Endometrial microvascular endothelial cells (primary cell): ENCODE data around the gene BEAN1. TPM values are rescaled to one million over a fixed set of nuclear protein-coding genes. Genes with fewer than 3 reads are reported as not detected.
"Not testable (repeated sequence)": the region's sequence is repeated elsewhere in the genome, so short reads cannot be mapped to it uniquely, and the experiment has no call there.

Source experiments
- in situ Hi-C: cut with HindIII; loops from 2 replicates; pipeline ENCODE4 v1.10.0; 2017; ENCODE audit warnings: low sequenced_read_pairs, low pct_unique_long_range_greater_than_20kb; ENCODE audit errors: inconsistent ontology term
- total RNA-seq: library from RNA; depleted of rRNA; stranded (reverse); fragments of >200 nt; gene quantifications from one replicate; pipeline ENCODE4 v1.2.3, GENCODE V29; 2015; ENCODE audit errors: inconsistent ontology term

BEAN1 gene
- total RNA-seq, 1 donor from 2014 or later: not detected

DNA sequence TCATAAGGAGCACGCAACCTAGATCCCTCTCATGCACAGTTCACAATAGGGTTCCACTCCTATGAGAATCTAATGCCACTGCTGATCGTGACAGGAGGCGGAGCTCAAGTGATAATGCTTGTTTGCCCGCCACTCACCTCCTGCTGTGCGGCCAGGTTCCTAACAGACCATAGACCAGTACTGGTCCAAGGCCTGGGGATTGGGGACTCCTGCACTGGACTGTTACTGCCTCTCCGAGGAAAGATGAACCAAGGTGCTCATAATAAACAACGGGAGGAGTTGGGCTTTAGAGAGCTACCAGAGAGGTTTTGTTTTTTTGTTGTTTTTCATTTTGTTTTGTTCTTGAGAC lies 64.6 kb downstream of the BEAN1 start:
- in situ Hi-C loops: no loop called here

DNA sequence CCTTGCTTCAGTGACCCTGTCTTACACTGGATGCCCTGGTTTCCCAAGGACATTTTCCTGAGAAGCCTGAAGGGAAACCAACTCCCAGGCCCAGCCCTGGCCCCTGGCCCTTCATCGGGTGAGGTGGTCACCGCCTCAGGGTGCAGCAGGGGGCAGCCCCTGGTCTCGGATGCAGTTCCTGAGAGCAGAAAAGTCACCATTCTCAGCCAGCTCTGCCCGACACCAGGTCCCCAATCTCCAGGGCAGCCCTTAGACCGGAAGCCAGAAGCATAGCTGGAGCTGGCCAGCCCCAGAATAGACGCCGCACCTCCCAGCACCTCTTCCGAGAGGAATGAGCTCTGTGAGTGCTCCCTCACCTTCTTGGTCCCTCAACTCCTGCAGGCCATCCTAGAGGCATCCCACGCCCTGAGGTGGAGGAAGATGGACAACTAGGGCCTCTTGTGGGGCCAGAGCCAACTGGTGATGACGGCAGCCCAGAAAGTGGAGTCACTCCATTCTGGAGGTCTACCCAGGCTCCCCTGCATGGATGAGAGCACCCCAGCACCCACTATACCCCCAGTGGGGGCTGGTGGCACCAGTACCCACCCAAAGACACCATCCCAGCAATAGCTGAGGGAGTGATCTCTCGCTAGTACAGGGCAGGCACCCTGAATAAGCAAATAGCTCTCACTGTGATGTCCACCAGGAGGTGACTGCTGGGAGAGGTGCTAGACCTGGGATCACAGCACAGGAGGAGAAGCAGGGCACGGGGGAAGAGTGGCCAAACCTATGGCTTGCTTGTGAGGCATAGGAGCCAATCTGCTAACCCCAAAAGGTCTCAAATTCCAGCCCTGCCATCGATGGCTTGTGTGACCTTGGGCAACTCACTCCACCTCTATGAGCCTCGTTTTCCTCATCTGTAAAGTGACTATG lies 66.7 kb downstream of the BEAN1 start:
- in situ Hi-C loops: no loop called here

DNA sequence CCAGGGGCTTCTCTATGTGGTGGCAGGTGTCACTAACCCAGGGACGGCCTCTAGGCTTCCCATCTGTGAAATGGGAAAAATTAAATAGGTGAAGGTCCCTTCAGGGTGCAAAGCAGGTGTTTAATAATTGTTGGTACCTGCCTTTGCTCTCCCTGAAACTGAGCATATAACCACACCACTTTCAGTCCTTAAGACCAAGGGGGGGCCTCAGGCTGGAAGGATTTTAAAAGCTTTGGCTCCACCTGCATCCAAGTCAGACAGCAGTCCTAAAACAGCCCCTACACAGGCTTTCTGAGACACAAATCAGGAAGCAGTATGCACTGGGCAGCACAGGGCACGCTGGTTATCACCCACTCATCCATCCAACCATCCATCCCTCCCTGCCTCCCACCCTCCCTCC lies 67.8 kb downstream of the BEAN1 start:
- in situ Hi-C loops: no loop called here

DNA sequence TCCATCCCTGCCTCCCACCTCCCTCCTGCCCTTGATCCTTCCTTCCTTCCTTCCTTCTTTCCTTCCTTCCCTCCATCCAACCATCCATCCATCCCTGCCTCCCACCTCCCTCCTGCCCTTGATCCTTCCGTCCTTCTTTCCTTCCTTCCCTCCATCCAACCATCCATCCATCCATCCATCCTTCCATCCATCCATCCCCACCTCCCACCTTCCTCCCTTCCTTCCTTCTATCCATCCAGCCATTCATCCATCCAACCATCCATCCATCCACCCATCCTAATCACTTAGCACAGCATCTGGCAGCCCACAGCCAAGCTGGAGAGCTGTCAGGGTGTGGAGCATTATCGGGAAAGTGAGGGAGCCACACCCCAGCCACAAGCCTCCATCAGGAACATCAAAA lies 68.3 kb downstream of the BEAN1 start:
- in situ Hi-C loops: no loop called here

DNA sequence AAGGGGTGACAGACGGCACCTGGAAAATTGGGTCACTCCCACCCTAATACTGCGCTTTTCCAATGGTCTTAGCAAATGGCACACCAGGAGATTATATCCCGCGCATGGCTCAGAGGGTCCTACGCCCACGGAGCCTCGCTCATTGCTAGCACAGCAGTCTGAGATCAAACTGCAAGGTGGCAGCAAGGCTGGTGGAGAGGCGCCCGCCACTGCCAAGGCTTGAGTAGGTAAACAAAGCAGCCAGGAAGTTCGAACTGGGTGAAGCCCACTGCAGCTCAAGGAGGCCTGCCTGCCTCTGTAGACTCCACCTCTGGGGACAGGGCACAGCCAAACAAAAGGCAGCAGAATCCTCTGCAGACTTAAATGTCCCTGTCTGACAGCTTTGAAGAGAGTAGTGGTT lies 69.1 kb downstream of the BEAN1 start:
- in situ Hi-C loops: not testable (repeated sequence)

DNA sequence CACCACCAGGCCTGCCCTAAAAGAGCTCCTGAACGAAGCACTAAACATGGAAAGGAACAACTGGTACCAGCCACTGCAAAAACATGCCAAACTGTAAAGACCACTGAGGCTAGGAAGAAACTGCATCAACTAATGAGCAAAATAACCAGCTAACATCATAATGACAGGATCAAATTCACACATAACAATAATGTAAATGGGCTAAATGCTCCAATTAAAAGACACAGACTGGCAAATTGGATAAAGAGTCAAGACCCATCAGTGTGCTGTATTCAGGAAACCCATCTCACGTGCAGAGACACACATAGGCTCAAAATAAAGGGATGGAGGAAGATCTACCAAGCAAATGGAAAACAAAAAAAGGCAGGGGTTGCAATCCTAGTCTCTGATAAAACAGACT lies 70.8 kb downstream of the BEAN1 start:
- in situ Hi-C loops: not testable (repeated sequence)

DNA sequence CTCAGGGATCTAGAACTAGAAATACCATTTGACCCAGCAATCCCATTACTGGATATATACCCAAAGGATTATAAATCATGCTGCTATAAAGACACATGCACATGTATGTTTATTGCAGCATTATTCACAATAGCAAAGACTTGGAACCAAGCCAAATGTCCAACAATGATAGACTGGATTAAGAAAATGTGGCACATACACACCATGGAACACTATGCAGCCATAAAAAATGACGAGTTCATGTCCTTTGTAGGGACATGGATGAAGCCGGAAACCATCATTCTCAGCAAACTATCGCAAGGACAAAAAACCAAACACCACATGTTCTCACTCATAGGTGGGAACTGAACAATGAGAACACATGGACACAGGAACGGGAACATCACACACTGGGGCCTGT lies 74.5 kb downstream of the BEAN1 start:
- in situ Hi-C loops: not testable (repeated sequence)

DNA sequence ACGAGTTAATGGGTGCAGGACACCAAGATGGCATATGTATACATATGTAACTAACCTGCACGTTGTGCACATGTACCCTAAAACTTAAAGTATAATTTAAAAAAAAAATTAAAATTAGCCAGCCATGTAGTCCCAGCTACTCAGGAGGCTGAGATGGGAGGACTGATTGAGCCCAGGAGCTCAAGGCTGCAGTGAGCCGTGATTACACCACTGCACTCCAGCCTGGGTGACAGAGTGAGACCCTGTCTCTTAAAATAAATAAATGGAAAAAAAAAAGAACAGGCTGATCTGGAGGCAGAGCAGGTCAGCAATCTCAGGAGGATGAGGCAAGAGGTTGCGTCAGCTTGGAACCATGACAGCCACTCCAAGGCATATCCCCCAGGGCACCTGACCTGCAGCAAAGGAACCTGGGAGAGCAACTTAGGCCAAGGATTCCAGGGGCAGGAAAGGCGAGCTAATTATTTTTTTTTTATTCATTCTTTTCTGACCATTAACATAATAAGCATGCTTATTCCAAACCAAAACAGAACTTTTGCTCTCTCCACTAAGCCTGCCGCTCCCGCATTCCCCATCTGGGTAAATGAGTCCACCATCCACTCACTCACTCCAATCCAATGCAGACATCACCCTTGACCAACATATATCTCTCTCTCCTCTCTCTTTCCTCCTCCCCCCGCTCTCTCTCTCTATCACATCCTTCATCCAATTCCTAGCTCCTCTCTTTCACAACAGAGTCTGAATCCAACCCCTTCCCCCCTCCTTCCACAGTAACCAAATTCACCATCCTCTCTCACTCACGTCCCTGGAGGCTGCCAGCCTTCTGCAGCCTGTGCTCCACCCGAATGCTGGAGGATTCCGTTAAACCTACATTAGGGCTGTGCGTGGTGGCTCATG lies 75.2 kb downstream of the BEAN1 start:
- in situ Hi-C loops: no loop called here

DNA sequence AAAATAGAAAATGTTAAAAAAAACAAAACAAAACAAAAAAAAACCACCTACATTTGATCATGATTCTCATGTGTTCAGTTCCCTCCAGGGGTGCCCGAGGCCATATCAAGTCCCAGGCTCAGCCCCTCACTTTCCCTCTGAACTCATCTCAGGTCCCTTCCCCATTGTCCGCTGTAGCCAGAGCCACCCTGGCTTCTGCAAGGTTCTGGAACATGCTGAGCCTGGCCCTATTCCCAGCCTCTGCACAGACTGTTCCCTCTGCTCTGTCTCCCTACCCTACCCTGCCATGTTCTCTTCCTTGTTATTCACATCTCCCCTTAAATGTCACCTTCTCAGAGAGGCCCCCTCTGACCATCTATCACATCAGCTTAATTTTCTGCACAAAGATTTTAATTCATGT lies 75.9 kb downstream of the BEAN1 start:
- in situ Hi-C loops: no loop called here

DNA sequence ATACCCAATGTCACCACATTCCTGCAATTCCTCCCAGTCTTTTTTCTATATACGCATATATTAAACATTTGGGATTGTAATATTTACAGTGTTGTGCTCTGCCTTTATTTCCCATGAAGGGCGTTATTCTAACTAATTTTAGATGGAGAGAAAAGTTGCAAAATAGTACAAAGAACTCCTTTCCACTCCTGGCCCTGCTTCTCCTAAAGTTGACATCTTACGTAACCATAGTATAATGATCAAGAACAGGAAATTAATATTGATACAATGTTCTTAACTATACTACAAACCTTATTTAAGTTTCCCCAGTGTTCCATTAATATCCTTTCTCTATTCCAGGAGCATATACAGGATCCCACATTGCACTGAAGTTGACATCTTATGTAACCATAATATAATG lies 76.5 kb downstream of the BEAN1 start:
- in situ Hi-C loops: no loop called here

DNA sequence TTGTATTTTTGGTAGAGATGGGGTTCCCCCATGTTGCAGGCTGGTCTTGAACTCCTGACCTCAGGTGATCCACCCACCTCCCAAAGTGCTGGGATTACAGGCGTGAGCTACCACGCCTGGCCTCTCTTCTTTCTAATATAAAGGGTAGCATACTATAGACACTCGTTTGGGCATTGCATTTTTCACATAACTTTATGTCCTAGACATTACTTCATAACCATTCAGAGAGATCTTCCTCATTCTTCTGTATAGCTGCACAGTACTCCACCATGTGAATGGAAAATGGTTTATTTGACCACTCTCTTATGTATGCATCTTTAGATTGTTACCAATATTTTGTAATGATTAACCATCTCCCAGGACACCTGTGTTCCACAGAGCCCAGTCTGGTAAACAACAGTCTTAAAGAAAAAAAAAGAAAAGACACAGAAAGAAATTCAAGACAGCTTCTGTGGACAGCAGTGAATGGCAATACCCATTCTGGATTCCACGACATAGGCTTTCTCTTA lies 80.7 kb downstream of the BEAN1 start:
- in situ Hi-C loops: no loop called here

DNA sequence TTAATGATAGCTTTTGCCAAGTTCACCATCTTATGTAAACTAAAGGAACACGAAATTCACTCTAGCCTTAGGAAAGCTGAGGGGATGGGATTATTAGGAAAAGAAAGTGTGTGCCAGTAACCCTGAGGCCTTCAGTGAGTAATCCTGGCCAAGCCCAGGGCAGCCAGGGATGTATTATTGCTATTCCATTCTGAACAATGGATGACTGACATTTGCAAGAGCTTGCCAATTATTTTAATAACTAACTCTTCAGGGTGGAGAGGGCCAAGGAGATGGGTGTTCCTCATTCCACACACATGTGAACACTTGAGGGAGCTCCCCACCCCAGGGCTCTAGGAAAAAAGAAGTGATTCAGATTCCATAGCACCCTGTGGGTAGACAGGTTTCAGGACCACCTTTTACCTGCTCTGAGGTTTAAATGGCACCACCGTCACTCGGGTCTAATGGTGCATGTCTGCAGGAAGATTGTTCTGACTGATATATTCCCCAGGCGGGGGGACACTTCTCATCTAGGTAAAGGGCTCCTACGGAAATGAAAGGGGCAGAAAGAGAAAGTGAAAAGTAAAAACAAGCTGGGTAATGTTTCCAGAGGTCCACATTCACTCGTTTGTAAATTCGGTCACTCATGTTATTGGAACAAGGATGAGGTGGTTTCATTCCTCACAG lies 81.3 kb downstream of the BEAN1 start:
- in situ Hi-C loops: no loop called here

DNA sequence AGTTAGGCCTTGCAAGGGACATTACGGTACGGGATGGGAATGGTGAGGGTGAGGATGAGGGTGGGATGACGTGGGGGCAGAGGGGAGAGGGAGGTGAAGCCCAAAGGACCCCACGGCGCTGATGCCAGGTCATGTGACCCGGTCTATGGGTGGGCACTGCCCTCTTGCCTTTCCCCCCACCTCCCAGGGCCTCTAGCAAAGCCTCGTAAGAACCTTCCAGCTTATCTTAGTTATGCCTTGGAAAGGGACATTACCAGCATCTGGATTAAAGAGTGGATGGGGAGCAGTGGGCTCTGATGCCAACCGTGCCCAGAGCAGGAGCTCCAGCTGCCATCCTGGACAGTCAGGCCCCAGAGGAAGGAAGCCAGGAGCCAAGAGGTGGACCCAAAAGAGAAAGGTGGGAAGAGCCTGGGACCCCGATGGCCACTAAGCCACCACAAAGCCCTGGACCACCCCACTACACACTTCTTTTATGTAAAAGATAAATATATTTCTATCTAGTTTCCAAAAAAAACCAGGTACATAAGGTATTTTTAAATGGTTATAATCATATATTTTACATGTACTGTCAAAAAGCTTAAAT lies 81.9 kb downstream of the BEAN1 start:
- in situ Hi-C loops: no loop called here

DNA sequence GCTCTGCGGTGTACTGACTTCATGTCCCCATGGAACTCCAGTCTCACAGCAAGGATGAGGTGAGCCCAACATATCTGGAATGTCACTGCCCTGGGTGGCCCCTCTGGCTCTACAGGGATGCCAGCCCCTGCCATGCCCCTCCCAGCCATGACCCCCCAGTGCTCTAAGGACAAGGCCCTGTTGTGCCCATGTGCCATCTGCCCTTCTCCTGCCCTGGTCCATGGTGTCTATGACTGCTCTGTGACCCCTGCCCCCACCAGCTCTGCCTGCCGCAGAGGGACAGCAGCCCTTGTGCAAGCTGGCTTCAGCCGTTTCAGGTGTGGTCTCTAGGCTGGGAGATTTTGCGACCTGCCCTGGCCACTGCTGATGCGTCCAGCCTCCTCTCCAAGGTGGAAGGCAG lies 82.5 kb downstream of the BEAN1 start:
- in situ Hi-C loops: no loop called here

DNA sequence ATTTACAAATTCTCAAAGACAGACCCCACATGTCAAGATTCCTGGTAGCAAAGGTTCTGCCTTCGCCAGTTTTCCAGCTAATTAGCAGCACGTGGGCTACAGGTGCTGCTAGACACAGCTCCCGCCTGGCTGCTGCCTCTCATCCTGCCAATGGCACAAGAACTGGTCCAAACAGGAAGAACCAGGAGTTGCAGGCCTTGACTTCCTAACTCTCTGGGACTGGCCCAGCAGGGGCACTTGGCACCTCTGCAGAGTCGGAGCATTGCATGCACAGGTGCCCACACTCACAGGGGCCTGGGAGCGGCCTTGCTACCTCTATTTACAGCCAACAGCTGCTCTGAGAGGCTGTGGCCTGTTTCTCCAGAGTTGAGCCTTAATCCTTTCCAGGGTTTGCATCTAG lies 83.2 kb downstream of the BEAN1 start:
- in situ Hi-C loops: no loop called here

DNA sequence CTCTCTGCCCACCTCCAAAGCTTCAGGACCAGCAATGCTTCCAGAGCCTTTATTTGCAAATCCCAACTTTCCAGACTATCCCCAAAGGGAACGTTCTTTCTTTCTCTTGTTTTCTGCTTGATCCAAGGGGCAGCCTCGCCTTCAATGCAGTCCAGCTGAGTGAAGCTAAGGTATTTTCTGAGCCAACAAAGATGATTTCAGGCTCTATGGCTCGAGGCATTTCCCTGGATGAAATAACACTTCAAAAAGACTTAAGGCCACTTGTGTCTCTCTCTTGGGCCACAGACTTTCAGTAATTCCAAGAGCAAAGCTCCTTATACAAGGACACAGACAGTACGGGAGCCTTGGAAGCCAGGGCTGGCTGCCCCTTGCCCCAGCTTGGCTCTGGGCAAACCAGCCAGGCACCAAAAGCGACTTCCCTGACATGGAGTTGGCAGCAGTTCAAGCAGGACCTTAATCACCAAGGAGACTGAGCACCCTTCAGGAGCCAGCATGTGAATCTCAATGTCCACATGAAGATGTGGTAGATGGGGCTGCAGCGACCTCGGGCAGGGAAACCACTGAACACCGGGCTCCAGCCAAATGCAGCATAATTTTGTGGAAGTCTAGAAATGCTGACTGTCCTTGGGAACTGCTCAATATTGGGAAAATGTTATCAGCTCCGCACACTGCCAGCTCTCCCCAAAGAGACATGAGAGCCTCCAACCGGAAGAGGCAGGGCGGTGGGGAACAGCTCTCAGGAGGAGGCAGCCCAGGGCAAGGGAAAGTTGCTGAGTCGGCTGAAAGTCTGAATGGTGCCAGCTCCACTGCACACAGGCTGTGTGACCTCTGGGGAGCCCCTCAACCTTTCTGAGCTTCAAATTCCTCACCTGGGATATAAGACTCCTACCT lies 83.9 kb downstream of the BEAN1 start:
- in situ Hi-C loops: no loop called here

DNA sequence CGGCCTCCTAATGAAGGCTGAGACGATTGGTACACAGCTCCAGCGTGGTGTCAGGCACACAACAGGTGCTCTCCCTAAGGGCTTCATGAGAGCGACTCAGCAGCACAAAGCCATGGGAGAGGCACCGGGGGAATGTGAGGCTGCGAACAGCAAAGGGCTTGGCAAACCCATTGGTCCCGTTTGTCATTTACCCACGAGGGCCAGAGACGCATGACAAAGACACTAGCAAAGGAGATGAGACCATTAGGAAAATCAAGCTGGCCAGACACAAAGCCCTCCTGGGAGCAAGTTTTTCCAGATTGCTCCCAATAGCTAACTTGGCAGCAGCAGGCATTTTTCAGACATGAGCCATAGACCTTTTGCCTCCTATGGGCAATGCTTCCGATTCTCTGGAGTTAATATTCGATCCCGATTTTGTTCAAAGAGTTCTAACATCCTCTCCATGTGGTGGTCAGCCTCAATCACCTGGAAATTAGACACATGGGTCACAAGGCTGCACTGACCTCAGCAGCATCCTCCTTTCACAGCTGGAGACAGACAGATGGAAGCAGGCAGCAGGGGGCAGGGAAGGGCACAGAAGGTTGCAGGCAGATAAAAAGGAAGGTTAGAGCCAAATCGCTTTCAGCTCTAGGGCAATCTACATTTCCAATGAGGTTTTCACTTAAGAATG lies 84.6 kb downstream of the BEAN1 start:
- in situ Hi-C loops: no loop called here
